GM20000 (cell line): ENCODE data around the gene MAN1A1.

Source experiments
- DNase-seq: peaks from one replicate; pipeline ENCODE4 v3.0.0; 2012; ENCODE audit warnings: low spot score
- TF ChIP-seq, protein P1 (sequence below): IDR thresholded peaks from 2 replicates; pipeline ENCODE4 v1.5.1; 2012; ENCODE audit warnings: mild to moderate bottlenecking, control low read depth; ENCODE audit errors: extremely low read depth, missing control alignments

MAN1A1 gene

DNA sequence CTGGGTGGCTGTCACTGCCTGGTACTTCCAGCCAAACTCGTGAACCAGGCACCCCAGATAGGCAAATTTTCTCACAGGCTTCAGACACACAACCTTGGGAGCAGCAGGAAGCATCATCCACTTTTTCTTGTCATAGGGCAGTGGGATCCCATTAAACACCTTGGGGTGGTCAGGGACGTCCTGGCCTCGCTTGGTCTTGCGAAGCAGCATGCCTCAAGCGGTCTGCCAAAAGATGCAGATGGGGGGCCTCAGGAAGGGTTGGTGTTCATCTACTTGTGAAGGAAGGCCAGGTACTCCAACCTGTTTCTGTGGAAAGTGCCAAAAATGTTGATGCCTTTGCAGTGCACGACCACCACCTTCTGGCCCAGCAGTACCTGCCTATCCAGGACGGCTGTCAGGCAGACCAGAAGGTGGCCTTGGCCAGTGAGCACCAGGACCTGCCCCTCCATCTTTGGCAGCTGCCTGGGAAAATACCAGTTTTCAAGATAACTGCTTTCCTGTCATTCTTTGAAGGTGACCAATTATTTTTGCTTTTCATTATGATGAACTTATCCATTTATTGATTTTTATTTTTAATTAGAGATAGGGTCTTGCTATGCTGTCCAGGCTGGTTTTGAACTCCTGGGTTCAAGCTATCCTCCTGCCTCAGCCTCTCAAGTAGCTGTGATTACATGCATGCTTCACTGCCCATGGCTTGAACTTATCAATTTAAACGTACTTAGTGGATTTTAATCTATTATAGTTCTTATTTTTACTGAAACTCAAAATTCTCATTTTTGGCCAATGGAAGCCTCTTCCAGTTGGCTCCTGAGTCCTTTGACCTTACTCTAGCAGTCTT lies 80.1 kb downstream of the MAN1A1 start:
- TF ChIP-seq, protein P1, sequence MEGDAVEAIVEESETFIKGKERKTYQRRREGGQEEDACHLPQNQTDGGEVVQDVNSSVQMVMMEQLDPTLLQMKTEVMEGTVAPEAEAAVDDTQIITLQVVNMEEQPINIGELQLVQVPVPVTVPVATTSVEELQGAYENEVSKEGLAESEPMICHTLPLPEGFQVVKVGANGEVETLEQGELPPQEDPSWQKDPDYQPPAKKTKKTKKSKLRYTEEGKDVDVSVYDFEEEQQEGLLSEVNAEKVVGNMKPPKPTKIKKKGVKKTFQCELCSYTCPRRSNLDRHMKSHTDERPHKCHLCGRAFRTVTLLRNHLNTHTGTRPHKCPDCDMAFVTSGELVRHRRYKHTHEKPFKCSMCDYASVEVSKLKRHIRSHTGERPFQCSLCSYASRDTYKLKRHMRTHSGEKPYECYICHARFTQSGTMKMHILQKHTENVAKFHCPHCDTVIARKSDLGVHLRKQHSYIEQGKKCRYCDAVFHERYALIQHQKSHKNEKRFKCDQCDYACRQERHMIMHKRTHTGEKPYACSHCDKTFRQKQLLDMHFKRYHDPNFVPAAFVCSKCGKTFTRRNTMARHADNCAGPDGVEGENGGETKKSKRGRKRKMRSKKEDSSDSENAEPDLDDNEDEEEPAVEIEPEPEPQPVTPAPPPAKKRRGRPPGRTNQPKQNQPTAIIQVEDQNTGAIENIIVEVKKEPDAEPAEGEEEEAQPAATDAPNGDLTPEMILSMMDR = no peak
- DNase-seq = no peak

DNA sequence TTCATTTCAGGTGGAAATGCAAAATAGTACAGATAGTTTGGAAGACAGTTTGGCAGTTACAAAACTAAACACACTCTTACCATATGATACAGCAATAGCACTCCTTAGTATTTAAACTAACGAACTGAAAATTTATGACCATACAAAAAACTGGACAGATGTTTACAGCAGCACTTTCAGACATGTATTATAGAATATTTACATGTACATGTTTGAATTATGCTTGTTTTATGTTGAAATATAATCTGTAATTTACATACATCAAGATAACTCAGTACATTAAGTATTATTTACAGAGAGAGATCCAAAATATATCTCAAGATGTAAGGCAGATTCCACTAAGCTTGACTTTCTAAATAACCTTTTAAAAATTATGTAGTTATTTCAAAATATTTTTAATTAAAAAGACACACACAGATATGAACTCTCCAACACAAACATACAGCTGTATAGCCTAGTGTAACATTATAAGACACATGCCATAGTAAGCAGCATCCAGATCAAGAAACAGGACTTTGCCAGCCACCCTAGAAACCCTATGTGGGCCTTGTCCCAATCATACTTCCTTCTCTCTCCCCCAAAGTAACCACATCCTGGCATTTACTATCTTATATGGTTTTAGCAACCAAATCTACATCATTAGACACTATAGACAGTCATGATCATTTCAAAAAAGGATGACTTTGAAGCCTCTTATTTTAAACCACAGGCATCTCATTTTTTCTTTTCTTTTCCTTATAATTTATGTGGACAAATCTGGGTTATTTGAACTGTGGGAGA lies 82.2 kb downstream of the MAN1A1 start:
- TF ChIP-seq, protein P1 = no peak
- DNase-seq = no peak

DNA sequence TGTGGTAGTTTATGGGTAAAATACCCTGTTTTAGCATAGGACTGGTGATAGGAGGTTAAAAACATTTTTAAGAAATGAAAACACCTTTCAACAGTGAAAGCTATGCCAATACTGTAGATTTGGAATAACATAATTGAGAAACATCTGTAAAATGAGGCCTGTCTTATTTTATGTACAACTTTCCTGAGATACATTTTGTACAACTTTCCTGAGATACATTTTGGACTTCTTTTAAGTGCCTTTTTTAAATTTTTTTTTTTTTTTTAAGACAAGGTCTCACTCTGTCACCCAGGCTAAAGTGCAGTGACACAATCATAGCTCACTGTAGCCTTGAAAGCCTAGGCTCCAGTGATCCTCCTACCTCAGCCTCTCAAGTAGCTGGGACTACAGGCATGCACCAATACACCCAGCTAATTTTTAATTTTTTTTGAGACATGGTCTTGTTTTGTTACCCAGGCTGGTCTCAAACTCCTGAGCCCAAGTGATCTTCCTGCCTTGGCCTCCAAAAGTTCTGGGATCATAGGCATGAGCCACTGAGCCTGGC lies 84.6 kb downstream of the MAN1A1 start:
- DNase-seq = no peak
- TF ChIP-seq, protein P1 = no peak

DNA sequence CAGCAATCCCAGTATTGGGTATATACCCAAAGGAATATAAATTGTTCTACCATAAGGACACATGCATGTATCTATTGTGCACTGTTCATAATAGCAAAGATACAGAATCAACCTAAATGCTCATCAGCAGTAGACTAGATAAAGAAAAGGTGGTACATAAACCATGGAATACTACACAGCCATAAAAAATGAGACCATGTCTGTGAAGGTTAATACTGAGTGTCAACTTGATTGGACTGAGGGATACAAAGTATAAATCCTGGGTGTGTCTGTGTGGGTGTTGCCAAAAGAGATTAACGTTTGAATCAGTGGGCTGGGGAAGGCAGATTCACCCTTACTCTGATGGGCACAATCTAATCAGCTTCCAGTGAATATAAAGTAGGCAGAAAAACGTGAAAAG lies 86.9 kb downstream of the MAN1A1 start:
- DNase-seq = no peak
- TF ChIP-seq, protein P1 = no peak

DNA sequence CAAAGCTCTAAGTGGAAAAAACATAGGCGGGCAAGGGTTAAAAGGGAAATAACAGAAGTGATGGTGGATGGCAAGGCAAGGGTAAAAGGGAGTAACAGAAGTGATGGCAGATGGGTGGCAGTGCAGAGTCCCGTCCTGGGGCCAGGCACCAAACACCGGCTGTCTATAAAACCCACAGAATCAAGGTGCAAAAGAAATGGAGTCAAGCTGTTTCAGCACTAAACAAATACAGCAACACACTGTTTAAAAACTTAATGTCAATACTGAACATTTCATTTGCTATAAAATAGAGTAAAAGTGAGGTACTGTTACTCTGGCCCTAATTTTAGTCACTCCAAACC lies 87.6 kb downstream of the MAN1A1 start:
- TF ChIP-seq, protein P1 = no peak
- DNase-seq = no peak

DNA sequence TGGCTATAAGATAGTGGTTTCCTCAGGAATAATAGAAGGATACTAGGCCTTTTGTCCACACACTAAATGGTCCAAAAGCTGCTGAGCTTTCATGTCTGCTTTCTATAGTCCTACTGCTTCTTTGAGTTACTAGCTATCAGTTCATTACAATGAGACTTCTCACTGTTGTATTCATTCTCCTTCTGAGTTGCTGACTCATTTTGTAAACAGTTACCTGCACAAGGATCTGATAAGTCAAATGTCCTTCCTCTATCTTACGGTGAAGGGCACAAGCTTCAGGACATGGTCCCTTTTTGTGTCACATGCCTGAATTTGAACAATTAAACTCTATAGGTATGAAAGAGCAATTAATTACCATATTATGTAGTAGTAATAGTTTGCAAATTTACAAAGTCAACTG lies 90.5 kb downstream of the MAN1A1 start:
- DNase-seq = no peak
- TF ChIP-seq, protein P1 = no peak

DNA sequence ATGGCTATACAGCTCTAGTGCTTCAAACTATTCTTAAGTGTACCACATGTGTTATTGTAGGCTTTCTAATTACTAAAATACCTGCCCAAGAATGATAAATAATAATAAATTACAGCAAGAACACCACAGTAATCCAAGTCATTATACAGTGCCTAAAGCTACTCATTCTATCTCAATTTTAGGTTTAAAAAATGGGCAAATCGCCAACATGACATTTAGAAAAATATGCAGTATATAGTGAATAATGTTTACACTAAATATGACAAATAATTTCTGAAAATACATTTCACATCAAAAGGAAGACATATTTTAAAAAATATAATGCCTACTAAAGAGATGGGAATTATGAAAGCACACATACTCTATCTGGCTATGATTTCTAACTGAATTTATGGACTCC lies 91.8 kb downstream of the MAN1A1 start:
- TF ChIP-seq, protein P1 = no peak
- no peak for DNase-seq
